ENCODE data around the gene SCIN.
A peak's percentile ranks its signal among the peaks of the same experiment; 100 is the strongest.

SCIN gene

GRCh38 chr7:12583176-12583575 lies 12.7 kb downstream of the SCIN start:
- H3K27ac ChIP-seq = no peak overlapping the region
- no peaks in the 10 kb centered on the region for H3K27me3 ChIP-seq
- H3K9me3 ChIP-seq = no peaks in the 10 kb centered on the region
- no peaks in the 10 kb centered on the region for H3K36me3 ChIP-seq
- no peak overlapping the region for H3K4me2 ChIP-seq
- H3K9ac ChIP-seq = no peak overlapping the region
- no peak overlapping the region for H3K4me3 ChIP-seq
- H4K20me1 ChIP-seq = no peaks in the 10 kb centered on the region
- H3K4me1 ChIP-seq = no peaks in the 10 kb centered on the region
- TF ChIP-seq Cebpa-rat (IDR thresholded peaks at IDR 0.05) = no peak

GRCh38 chr7:12583922-12584321 lies 13.4 kb downstream of the SCIN start:
- Histone ChIP-seq H3K27me3 (no peaks in the 10 kb centered on the region), H3K4me2 (no peak overlapping the region), H3K36me3 (no peaks in the 10 kb centered on the region), H4K20me1 (no peaks in the 10 kb centered on the region), H3K4me1 (no peaks in the 10 kb centered on the region), H3K4me3 (no peak overlapping the region), H3K9ac (no peak overlapping the region), H3K9me3 (no peaks in the 10 kb centered on the region), H3K27ac (no peak overlapping the region)
- no peak for TF ChIP-seq Cebpa-rat (IDR thresholded peaks at IDR 0.05)

GRCh38 chr7:12584930-12585329 lies 14.4 kb downstream of the SCIN start:
- Histone ChIP-seq H3K4me3 (no peak overlapping the region), H3K9ac (no peak overlapping the region), H4K20me1 (no peaks in the 10 kb centered on the region), H3K4me2 (no peak overlapping the region), H3K36me3 (no peaks in the 10 kb centered on the region), H3K4me1 (peaks cover 2% of the 10 kb centered on the region), H3K27ac (no peak overlapping the region), H3K27me3 (no peaks in the 10 kb centered on the region), H3K9me3 (no peaks in the 10 kb centered on the region)
- no peak for TF ChIP-seq Cebpa-rat (IDR thresholded peaks at IDR 0.05)

GRCh38 chr7:12586271-12586670 lies 15.8 kb downstream of the SCIN start:
- TF ChIP-seq Cebpa-rat (IDR thresholded peaks at IDR 0.05) = no peak
- Histone ChIP-seq H3K36me3 (no peaks in the 10 kb centered on the region), H3K27me3 (no peaks in the 10 kb centered on the region), H3K9me3 (no peaks in the 10 kb centered on the region), H3K9ac (no peak overlapping the region), H3K4me3 (no peak overlapping the region), H4K20me1 (no peaks in the 10 kb centered on the region), H3K27ac (no peak overlapping the region), H3K4me2 (no peak overlapping the region), H3K4me1 (peaks cover 9% of the 10 kb centered on the region)

GRCh38 chr7:12588259-12588904 lies 17.9 kb downstream of the SCIN start:
- no peak for TF ChIP-seq Cebpa-rat (IDR thresholded peaks at IDR 0.05)
- Histone ChIP-seq H3K9ac (no peak overlapping the region), H3K4me2 (no peak overlapping the region)

GRCh38 chr7:12590559-12590958 lies 20.0 kb downstream of the SCIN start:
- Histone ChIP-seq H3K27me3 (no peaks in the 10 kb centered on the region), H3K4me3 (no peak overlapping the region), H3K9me3 (peaks cover 24% of the 10 kb centered on the region), H3K9ac (no peak overlapping the region), H3K4me1 (peaks cover 9% of the 10 kb centered on the region), H3K4me2 (peak overlapping the region; percentile 26; the same call in 1 of the 2 replicates), H4K20me1 (no peaks in the 10 kb centered on the region), H3K36me3 (no peaks in the 10 kb centered on the region), H3K27ac (no peak overlapping the region)
- no peak for TF ChIP-seq Cebpa-rat (IDR thresholded peaks at IDR 0.05)

More at GRCh38 chr7:12588259-12588904, 17.9 kb downstream of the SCIN start:
- H3K4me1 ChIP-seq = peaks cover 9% of the 10 kb centered on the region
- no peaks in the 10 kb centered on the region for H4K20me1 ChIP-seq
- H3K4me3 ChIP-seq = no peak overlapping the region
- H3K27ac ChIP-seq = no peak overlapping the region
- no peaks in the 10 kb centered on the region for H3K27me3 ChIP-seq
- H3K9me3 ChIP-seq = peaks cover 7% of the 10 kb centered on the region
- H3K36me3 ChIP-seq = no peaks in the 10 kb centered on the region

- Histone ChIP-seq H4K20me1 (no peaks in the 10 kb centered on the region), H3K9ac (no peak overlapping the region), H3K36me3 (no peaks in the 10 kb centered on the region), H3K4me3 (no peak overlapping the region), H3K9me3 (peaks cover 32% of the 10 kb centered on the region), H3K4me2 (no peak overlapping the region), H3K4me1 (peaks cover 29% of the 10 kb centered on the region), H3K27me3 (no peaks in the 10 kb centered on the region), H3K27ac (no peak overlapping the region)
- TF ChIP-seq Cebpa-rat (IDR thresholded peaks at IDR 0.05) = no peak
Measured at GRCh38 chr7:12594122-12594897, 23.8 kb downstream of the SCIN start.

- Histone ChIP-seq H3K36me3 (no peaks in the 10 kb centered on the region), H3K4me2 (no peak overlapping the region), H3K4me1 (peaks cover 24% of the 10 kb centered on the region), H3K9ac (no peak overlapping the region), H3K27ac (no peak overlapping the region), H3K27me3 (no peaks in the 10 kb centered on the region), H3K4me3 (no peak overlapping the region), H3K9me3 (peaks cover 32% of the 10 kb centered on the region), H4K20me1 (no peaks in the 10 kb centered on the region)
- no peak for TF ChIP-seq Cebpa-rat (IDR thresholded peaks at IDR 0.05)
Measured at GRCh38 chr7:12595148-12595547, 24.6 kb downstream of the SCIN start.

GRCh38 chr7:12596225-12596790 lies 25.8 kb downstream of the SCIN start:
- H3K4me3 ChIP-seq = no peak overlapping the region
- H3K27me3 ChIP-seq = no peaks in the 10 kb centered on the region
- peaks cover 20% of the 10 kb centered on the region for H3K4me1 ChIP-seq
- no peak overlapping the region for H3K27ac ChIP-seq
- no peak overlapping the region for H3K9ac ChIP-seq
- H3K36me3 ChIP-seq = no peaks in the 10 kb centered on the region
- no peak overlapping the region for H3K4me2 ChIP-seq
- H3K9me3 ChIP-seq = peaks cover 32% of the 10 kb centered on the region
- no peak for TF ChIP-seq Cebpa-rat (IDR thresholded peaks at IDR 0.05)
- no peaks in the 10 kb centered on the region for H4K20me1 ChIP-seq

- no peaks in the 10 kb centered on the region for H3K36me3 ChIP-seq
- H3K27ac ChIP-seq = no peak overlapping the region
- peaks cover 16% of the 10 kb centered on the region for H3K4me1 ChIP-seq
- H3K9me3 ChIP-seq = peaks cover 19% of the 10 kb centered on the region
- TF ChIP-seq Cebpa-rat (IDR thresholded peaks at IDR 0.05) = no peak
- no peaks in the 10 kb centered on the region for H3K27me3 ChIP-seq
- no peaks in the 10 kb centered on the region for H4K20me1 ChIP-seq
- no peak overlapping the region for H3K9ac ChIP-seq
- H3K4me2 ChIP-seq = no peak overlapping the region
- no peak overlapping the region for H3K4me3 ChIP-seq
Measured at GRCh38 chr7:12601302-12601869, 30.9 kb downstream of the SCIN start.

Data from BLaER1 (cell line).